RWPE1 (cell line): Measurements from ENCODE around the gene MADD.

Source experiments
- CTCF ChIA-PET: fragments of 350-600 bp; sonication (Branson Sonifier 250); formaldehyde crosslinking; extraction: SDS; loops from one replicate; lab custom pipeline; 2021; lab: Yijun Ruan, JAX
- POLR2A ChIA-PET: fragments of 400-600 bp; formaldehyde crosslinking; extraction: SDS; loops from one replicate; lab custom pipeline; 2020; ENCODE audit warnings: antibody characterized with exemption; ENCODE audit not compliant: low non-redundant PET; lab: Yijun Ruan, JAX
- DNase-seq: peaks from one replicate; pipeline ENCODE4 v3.0.0; 2012; ENCODE audit warnings: low spot score
- H3K27ac ChIP-seq: fragments of 450-650 bp; 2 replicates; pipeline ENCODE4 v1.5.1; 2017
- TF ChIP-seq, protein P1 (sequence below): fragments of 450-650 bp; conservative IDR thresholded peaks from 2 replicates; pipeline ENCODE4 v1.5.1; 2017; ENCODE audit warnings: low read depth, mild to moderate bottlenecking

Gene MADD

GRCh38 chr11:47257177-47257516 lies 12.8 kb upstream of the MADD start:
- POLR2A ChIA-PET, result interaction anchor here (0.6 to 0.7 kb wide), 3 partner anchors 13 to 94 kb away, joined by 3 to 4 read pairs (median 4); no protein-coding TSS in a partner anchor
- DNase-seq, result no peak
- CTCF ChIA-PET, result interaction anchor here (0.9 kb wide), 1 partner anchor 97 kb away, joined by 3 read pairs; no protein-coding TSS in a partner anchor
- H3K27ac ChIP-seq, result peak overlapping the region; percentile 79
- TF ChIP-seq, protein P1, sequence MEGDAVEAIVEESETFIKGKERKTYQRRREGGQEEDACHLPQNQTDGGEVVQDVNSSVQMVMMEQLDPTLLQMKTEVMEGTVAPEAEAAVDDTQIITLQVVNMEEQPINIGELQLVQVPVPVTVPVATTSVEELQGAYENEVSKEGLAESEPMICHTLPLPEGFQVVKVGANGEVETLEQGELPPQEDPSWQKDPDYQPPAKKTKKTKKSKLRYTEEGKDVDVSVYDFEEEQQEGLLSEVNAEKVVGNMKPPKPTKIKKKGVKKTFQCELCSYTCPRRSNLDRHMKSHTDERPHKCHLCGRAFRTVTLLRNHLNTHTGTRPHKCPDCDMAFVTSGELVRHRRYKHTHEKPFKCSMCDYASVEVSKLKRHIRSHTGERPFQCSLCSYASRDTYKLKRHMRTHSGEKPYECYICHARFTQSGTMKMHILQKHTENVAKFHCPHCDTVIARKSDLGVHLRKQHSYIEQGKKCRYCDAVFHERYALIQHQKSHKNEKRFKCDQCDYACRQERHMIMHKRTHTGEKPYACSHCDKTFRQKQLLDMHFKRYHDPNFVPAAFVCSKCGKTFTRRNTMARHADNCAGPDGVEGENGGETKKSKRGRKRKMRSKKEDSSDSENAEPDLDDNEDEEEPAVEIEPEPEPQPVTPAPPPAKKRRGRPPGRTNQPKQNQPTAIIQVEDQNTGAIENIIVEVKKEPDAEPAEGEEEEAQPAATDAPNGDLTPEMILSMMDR, result no peak

- DNase-seq, result peak; percentile 41
- TF ChIP-seq, protein P1, result 0 out of 2 replicates have a peak, but pooled peaks have one; percentile 9
- H3K27ac ChIP-seq, result peak within 1 kb of the TSS; percentile 79
- ChIA-PET CTCF (interaction anchor here (0.6 to 1.4 kb wide), 4 partner anchors 9 to 203 kb away, joined by 3 to 9 read pairs (median 4); partner anchors contain the start of gene ACP2), POLR2A (interaction anchor here (0.6 to 0.7 kb wide), 4 partner anchors 9 to 94 kb away, joined by 3 to 4 read pairs (median 3); no protein-coding TSS in a partner anchor)
Measured at GRCh38 chr11:47257517-47258316, 12.2 kb upstream of the MADD start, which contains the start of gene NR1H3. NR1H3 (plus strand) TSS chr11:47257996; CDS start chr11:47259217, 1,221 bp downstream.

- TF ChIP-seq, protein P1, result no peak
- ChIA-PET POLR2A (interaction anchor here (0.7 kb wide), 2 partner anchors 10 to 25 kb away, joined by 3 read pairs; no protein-coding TSS in a partner anchor), CTCF (interaction anchor here (0.6 to 1.4 kb wide), 6 partner anchors 10 to 204 kb away, joined by 3 to 9 read pairs (median 4); partner anchors contain the start of gene ACP2)
- no peak for DNase-seq
- H3K27ac ChIP-seq, result peak overlapping the region; percentile 79
Measured at GRCh38 chr11:47258317-47258902, 11.5 kb upstream of the MADD start.

- ChIA-PET CTCF (interaction anchor here (0.6 to 1.5 kb wide), 12 partner anchors 11 to 900 kb away, joined by 3 to 10 read pairs (median 4); partner anchors contain the start of gene ACP2), POLR2A (interaction anchor here (0.6 kb wide), 1 partner anchor 30 kb away, joined by 4 read pairs; no protein-coding TSS in a partner anchor)
- DNase-seq, result no peak
- H3K27ac ChIP-seq, result peak overlapping the region; percentile 49
- TF ChIP-seq, protein P1, result peak; percentile 27; the same call in 1 of the 2 replicates
Measured at GRCh38 chr11:47259232-47259977, 10.5 kb upstream of the MADD start.

DNA sequence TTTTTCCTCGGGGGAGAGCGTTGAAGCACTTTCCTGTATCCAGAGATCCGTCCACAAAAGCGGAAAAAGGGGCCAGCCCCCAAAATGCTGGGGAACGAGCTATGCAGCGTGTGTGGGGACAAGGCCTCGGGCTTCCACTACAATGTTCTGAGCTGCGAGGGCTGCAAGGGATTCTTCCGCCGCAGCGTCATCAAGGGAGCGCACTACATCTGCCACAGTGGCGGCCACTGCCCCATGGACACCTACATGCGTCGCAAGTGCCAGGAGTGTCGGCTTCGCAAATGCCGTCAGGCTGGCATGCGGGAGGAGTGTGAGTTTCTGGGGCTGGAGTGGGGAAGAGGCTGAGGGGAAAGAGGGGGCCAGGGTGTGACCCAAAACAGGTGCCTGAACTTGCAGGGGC lies 9.6 kb upstream of the MADD start:
- ChIA-PET CTCF (interaction anchor here (0.7 to 1.5 kb wide), 2 partner anchors 12 to 32 kb away, joined by 3 to 7 read pairs; partner anchors contain the start of gene ACP2), POLR2A (no interaction called here)
- no peak for DNase-seq
- TF ChIP-seq, protein P1, result no peak
- H3K27ac ChIP-seq, result no peak overlapping the region
